Right lobe of liver (tissue), 4 donors: ENCODE measurements around the gene CHN1.

Experiments
- POLR2A ChIP-seq: fragments of 450-650 bp; IDR thresholded peaks from one replicate; pipeline ENCODE4 v1.6.1; 2017; ENCODE audit warnings: antibody characterized with exemption, mild to moderate bottlenecking
- TF ChIP-seq, protein P1 (sequence below), 4 donors: fragments of 200-600 bp in 3 of 4; fragments of 450-650 bp in 1 of 4; IDR thresholded peaks; one replicate each; pipeline versions ENCODE4 v1.5.1 to v1.8.0; 2016 to 2022; ENCODE audit warnings: antibody characterized with exemption in 4 of 4, mild to moderate bottlenecking in 2 of 4
- donor health status: DM: no; HTN: no; CAD: no.
- donor health status: DM: no; HTN: no; CAD: no.
- donor health status: DM: no; HTN: yes; CAD: no.

DNA sequence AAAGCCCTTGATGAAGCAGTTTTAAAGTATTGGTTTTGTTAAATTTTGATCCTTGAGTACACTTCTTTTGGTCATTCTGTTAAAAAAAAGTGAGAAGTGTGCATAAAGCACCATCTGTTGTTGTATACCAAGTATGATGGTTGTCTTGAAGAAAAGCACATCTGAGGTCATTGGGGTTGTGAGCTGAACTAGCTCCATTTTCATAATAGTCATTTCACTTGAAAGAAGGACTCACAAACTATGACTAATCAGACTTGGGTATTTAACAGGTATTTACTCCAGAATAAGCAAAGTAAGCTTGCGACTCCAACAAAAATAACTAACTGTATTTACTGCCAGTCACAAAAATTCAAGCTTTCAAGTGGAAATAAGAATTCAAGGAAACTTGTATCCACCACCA, 35.1 kb downstream of the CHN1 start:
- TF ChIP-seq, protein P1, sequence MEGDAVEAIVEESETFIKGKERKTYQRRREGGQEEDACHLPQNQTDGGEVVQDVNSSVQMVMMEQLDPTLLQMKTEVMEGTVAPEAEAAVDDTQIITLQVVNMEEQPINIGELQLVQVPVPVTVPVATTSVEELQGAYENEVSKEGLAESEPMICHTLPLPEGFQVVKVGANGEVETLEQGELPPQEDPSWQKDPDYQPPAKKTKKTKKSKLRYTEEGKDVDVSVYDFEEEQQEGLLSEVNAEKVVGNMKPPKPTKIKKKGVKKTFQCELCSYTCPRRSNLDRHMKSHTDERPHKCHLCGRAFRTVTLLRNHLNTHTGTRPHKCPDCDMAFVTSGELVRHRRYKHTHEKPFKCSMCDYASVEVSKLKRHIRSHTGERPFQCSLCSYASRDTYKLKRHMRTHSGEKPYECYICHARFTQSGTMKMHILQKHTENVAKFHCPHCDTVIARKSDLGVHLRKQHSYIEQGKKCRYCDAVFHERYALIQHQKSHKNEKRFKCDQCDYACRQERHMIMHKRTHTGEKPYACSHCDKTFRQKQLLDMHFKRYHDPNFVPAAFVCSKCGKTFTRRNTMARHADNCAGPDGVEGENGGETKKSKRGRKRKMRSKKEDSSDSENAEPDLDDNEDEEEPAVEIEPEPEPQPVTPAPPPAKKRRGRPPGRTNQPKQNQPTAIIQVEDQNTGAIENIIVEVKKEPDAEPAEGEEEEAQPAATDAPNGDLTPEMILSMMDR (IDR thresholded peaks at IDR 0.05): no peak
- no peak for TF ChIP-seq POLR2A
